HK-2 (cell line): ENCODE results near the gene PRCD.
"Not testable (repeated sequence)": the region's sequence is repeated elsewhere in the genome, so short reads cannot be mapped to it uniquely, and the experiment has no call there.

Experiments
- DNase-seq: peaks from one replicate; pipeline ENCODE4 v3.0.0-alpha.2; 2018; ENCODE audit not compliant: unreplicated experiment

Gene PRCD

DNA sequence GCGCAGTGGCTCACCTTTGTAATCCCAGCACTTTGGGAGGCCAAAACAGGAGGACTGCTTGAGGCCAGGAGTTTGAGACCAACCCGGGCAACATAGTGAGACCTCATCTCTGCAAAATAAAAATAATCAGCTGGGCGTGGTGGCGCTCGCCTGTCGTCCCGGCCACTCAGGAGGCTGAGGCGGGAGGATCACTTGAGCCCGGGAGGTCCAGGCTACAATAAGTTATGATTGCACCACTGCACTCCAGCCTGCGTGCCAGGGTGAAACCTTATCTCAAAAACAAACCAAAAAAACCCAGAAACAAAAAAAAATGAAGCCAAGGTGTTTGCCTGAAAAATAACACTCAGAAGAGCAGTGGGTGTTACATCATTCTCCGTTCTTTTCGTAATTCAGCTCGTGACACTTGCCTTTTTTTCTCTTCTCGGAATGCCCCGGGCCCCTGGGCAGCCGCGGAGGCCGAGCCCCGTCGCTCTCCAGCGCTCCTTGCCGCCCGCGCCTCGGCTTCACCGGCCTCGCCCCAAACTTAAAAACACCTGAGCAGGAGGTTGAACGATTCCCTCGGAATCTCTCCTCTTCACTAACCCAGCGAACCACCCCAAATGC lies 17.0 kb downstream of the PRCD start:
- no peak for DNase-seq

- peak; percentile 97 for DNase-seq
Measured at GRCh38 chr17:76557368-76558197, 17.7 kb downstream of the PRCD start.

GRCh38 chr17:76558198-76559095 lies 18.6 kb downstream of the PRCD start:
- no peak for DNase-seq

- not testable (repeated sequence) for DNase-seq
Measured at GRCh38 chr17:76559460-76559859, 19.6 kb downstream of the PRCD start.

GRCh38 chr17:76560036-76560876 lies 20.4 kb downstream of the PRCD start:
- no peak for DNase-seq

- DNase-seq = no peak
Measured at GRCh38 chr17:76560877-76561221, 21.0 kb downstream of the PRCD start.

- no peak for DNase-seq
Measured at GRCh38 chr17:76561332-76561731, 21.5 kb downstream of the PRCD start.

GRCh38 chr17:76561799-76562268 lies 22.0 kb downstream of the PRCD start:
- no peak for DNase-seq

GRCh38 chr17:76562734-76563148 lies 22.9 kb downstream of the PRCD start:
- no peak for DNase-seq

DNA sequence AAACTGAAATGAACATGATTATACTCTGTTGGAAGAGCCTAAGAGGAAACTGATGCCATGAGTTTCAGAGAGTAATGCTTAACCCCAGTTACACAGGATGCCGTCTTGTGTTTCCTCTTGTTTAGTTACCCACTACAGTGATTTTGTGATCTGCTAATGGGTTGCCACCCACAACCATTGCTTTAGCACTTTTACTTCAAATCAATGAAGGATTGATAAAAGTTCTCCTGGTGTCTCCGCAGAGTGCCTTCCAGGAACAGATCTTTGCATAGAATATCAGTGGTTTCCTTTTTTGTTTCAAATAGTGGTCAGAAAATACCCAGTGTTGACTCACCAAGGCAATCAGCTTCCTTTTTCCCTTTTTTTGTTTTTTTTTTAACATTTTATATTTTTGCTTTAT lies 23.5 kb downstream of the PRCD start:
- DNase-seq = not testable (repeated sequence)

DNA sequence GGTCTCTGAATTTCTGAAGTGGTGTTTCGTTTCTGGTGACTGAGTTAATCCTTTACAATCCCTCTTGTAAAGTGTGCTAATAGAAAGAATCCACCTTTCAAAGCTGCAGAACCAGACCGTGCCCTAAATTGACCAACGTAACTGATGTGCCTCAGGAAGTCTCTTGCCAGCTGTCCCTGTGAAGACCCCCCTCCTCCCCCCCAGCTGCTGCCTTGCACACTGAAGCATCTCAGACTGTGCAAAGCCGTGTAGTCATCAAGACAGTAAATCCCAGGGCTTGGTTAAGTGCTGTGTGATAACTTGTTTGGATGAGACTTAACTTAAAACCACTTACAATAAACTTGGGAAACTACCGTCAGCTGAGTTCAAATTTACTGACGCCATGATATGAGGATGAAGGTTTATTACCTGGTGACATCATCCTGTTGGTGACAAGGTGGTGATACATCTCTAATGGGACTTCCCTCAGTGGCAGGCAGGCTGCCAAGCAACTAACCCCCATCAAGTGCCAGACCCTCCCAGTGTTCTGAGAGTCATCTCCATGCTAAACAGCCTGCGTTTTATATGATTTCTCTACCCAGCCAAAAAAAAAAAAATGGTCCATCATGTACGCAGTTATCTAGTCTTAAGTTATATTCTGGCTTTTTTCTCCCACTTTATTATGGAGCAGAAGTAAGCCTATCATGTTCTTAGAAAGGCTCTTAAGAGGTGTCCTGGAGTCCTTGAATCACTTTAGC lies 25.3 kb downstream of the PRCD start:
- DNase-seq = not testable (repeated sequence)

DNA sequence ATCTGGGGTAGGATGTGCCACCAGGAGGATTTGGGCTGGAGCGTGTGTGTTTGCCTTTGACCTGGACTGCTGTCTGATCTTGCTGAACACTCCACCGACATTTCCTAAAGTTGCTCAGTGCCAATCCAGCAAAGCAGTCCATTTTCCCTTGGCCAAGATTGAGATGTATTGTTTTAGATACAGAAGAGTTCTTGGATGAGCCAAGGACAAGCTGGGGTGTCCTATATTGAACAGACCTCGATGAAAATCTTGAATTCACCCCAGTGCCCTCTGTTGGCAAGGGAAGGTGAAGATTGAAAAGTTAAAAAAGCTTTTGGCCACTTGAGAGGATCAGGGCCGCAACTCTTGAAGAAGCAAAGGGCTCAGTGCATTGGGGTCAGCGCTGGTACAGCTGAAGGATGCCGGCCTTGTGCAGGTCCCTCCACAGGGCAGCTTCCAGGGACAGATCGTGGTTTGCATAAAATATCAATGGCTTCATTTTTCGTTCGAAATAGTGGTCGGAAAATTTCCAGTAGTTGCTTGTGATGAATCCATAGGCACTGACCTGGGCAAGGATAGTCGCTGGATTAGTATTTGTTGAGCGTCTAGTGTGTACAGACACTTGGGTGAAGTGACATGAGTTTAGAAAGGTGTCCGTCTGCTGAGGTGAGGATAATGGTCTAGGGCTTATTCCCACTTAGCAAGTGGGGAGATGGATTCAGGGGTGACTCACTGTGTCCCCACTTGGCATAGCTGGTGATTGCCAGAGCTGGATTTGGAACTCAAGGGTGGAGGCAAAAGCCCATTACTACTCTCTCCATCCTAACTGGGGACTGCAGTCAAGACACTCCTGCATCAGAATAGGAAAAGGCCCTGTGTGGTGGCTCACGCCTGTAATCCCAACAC lies 26.1 kb downstream of the PRCD start:
- DNase-seq = no peak

GRCh38 chr17:76566613-76566943 lies 26.7 kb downstream of the PRCD start:
- DNase-seq = no peak

DNA sequence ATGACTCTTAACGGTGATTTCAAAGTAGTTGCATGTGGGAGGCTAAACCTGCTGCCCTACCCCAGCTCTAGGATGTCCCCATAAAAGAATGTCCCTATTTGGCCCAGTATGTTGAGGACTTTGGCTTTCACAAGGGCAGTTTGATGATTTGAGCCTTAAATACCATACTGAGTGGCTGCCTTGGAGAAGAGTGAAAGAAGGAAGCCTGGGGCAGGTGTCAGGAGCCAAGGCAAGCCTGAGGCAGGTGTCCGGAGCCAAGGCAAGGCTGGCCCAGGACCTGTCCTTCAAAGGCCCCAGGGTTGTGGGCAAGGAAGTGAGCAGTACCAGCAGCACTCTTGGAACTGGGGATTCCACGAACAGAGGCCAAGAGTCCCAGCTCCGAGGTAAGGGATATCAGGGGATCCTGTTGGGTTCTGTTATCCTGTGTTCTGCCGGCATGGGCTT lies 27.2 kb downstream of the PRCD start:
- no peak for DNase-seq

GRCh38 chr17:76567634-76568432 lies 28.0 kb downstream of the PRCD start:
- DNase-seq = no peak

DNA sequence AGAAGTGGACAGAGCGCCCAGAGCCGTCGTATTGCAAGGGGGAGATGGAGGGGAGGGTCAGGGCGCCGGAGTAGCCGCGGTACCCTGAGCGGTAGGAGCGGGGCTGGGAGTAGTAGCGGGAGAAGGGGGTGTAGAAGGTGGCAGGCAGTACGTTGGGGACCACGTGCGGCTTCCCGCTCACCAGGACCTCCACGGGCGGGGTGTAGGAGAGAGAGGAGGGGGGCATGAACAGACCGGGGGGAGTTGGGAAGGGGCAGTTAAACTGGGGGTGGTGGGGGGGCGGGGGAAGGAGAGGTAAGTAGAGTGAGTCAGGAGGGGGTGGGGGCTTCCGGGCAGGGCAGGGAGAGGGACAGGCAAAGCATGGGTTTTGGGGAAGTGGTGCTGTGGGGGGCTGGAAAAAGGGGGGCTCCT lies 29.0 kb downstream of the PRCD start:
- DNase-seq = no peak

DNA sequence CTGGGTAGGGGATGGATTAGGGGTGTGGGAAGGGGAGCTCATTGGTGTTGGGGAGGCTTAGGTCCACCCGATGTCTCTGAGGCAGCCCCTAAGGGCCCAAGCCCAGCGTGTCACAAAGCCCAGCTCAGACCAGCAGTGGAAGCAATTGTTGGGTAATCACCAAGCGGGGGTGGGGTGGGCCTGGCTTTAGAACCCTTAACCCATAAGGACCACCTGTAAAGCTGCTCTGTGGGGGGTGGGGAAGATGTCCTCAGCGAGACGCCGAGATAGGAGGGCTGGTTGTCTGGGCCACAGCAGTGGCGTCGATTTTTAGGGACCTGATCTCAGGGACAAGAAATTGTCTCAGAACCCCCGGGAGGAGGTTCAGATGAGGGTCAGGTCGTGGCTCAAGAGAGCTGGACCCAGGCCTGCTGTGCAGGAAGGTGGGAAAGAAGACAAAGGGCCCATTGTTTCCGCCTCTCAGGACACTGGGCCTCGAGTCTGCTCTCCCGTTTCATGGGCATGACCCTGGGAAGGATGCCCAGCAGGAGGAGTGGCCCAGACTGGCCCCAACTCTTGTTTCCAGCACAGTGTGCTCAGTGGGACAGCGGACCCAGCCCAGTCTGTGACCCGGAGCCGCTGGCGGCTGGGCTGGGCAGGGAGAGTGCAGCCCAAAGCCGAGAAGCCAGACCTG lies 29.9 kb downstream of the PRCD start:
- no peak for DNase-seq

GRCh38 chr17:76570457-76570856 lies 30.6 kb downstream of the PRCD start:
- no peak for DNase-seq
